ENCODE results near the gene PDZK1IP1.
"Not testable (repeated sequence)": the region's sequence is repeated elsewhere in the genome, so short reads cannot be mapped to it uniquely, and the experiment has no call there.

Gene PDZK1IP1

GRCh38 chr1:47164552-47164951 is 25.3 kb downstream of the PDZK1IP1 start:
- no peak for TF ChIP-seq CTCF (IDR thresholded peaks at IDR 0.05; ENCODE audit: insufficient read depth, low read length, poor library complexity, severe bottlenecking)
- no peak for TF ChIP-seq EZH2phosphoT487 (conservative IDR thresholded peaks at IDR 0.05; ENCODE audit: low read length)
- Histone ChIP-seq H3K4me2 (ENCODE audit: low read depth, low read length, poor library complexity, severe bottlenecking) (no peak overlapping the region), H3K4me3 (ENCODE audit: insufficient read depth, low read length, poor library complexity, severe bottlenecking) (no peak overlapping the region), H4K20me1 (ENCODE audit: low read depth, low read length) (no peaks in the 10 kb centered on the region), H2AFZ (ENCODE audit: low read depth, low read length, severe bottlenecking) (no peak overlapping the region), H3K27me3 (ENCODE audit: low read length) (no peaks in the 10 kb centered on the region), H3K9me2 (replicated peaks; ENCODE audit: insufficient read depth, low read length) (no peaks in the 10 kb centered on the region), H3K79me2 (ENCODE audit: insufficient read depth, low read length) (no peaks in the 10 kb centered on the region), H3K9me3 (ENCODE audit: insufficient read depth, low read length) (no peaks in the 10 kb centered on the region), H3K9ac (ENCODE audit: low read length) (no peak overlapping the region), H3K36me3 (ENCODE audit: low read length) (no peaks in the 10 kb centered on the region), H3K27ac (ENCODE audit: low read depth, low read length) (no peak overlapping the region), H3F3A (ENCODE audit: insufficient read depth) (no peaks in the 10 kb centered on the region)

GRCh38 chr1:47161298-47162040 is 28.4 kb downstream of the PDZK1IP1 start:
- no peak overlapping the region for H2AFZ ChIP-seq (ENCODE audit: low read depth, low read length, severe bottlenecking)
- no peaks in the 10 kb centered on the region for H3F3A ChIP-seq (ENCODE audit: insufficient read depth)
- H3K9me3 ChIP-seq (ENCODE audit: insufficient read depth, low read length) = no peaks in the 10 kb centered on the region
- H3K27ac ChIP-seq (ENCODE audit: low read depth, low read length) = no peak overlapping the region
- H3K4me2 ChIP-seq (ENCODE audit: low read depth, low read length, poor library complexity, severe bottlenecking) = no peak overlapping the region
- TF ChIP-seq CTCF (IDR thresholded peaks at IDR 0.05; ENCODE audit: insufficient read depth, low read length, poor library complexity, severe bottlenecking) (no peak), EZH2phosphoT487 (conservative IDR thresholded peaks at IDR 0.05; ENCODE audit: low read length) (no peak)
- no peak overlapping the region for H3K9ac ChIP-seq (ENCODE audit: low read length)
- H3K36me3 ChIP-seq (ENCODE audit: low read length) = no peaks in the 10 kb centered on the region
- H3K4me3 ChIP-seq (ENCODE audit: insufficient read depth, low read length, poor library complexity, severe bottlenecking) = no peak overlapping the region
- no peaks in the 10 kb centered on the region for H3K27me3 ChIP-seq (ENCODE audit: low read length)
- no peaks in the 10 kb centered on the region for H3K9me2 ChIP-seq (replicated peaks; ENCODE audit: insufficient read depth, low read length)
- no peaks in the 10 kb centered on the region for H4K20me1 ChIP-seq (ENCODE audit: low read depth, low read length)
- H3K79me2 ChIP-seq (ENCODE audit: insufficient read depth, low read length) = no peaks in the 10 kb centered on the region

- H3K27ac ChIP-seq (ENCODE audit: low read depth, low read length) = no peak overlapping the region
- TF ChIP-seq CTCF (IDR thresholded peaks at IDR 0.05; ENCODE audit: insufficient read depth, low read length, poor library complexity, severe bottlenecking) (no peak), EZH2phosphoT487 (conservative IDR thresholded peaks at IDR 0.05; ENCODE audit: low read length) (no peak)
- no peak overlapping the region for H3K4me2 ChIP-seq (ENCODE audit: low read depth, low read length, poor library complexity, severe bottlenecking)
- H3K27me3 ChIP-seq (ENCODE audit: low read length) = no peaks in the 10 kb centered on the region
- no peaks in the 10 kb centered on the region for H3K9me3 ChIP-seq (ENCODE audit: insufficient read depth, low read length)
- H3K4me3 ChIP-seq (ENCODE audit: insufficient read depth, low read length, poor library complexity, severe bottlenecking) = no peak overlapping the region
- H4K20me1 ChIP-seq (ENCODE audit: low read depth, low read length) = no peaks in the 10 kb centered on the region
- no peak overlapping the region for H2AFZ ChIP-seq (ENCODE audit: low read depth, low read length, severe bottlenecking)
- H3K36me3 ChIP-seq (ENCODE audit: low read length) = no peaks in the 10 kb centered on the region
- H3K9me2 ChIP-seq (replicated peaks; ENCODE audit: insufficient read depth, low read length) = no peaks in the 10 kb centered on the region
- H3K79me2 ChIP-seq (ENCODE audit: insufficient read depth, low read length) = no peaks in the 10 kb centered on the region
- H3K9ac ChIP-seq (ENCODE audit: low read length) = no peak overlapping the region
- no peaks in the 10 kb centered on the region for H3F3A ChIP-seq (ENCODE audit: insufficient read depth)
These were observed 29.1 kb downstream of the PDZK1IP1 start for GRCh38 chr1:47160716-47161115.

- not testable (repeated sequence) for H3K27ac ChIP-seq (ENCODE audit: low read depth, low read length); H3K27me3 ChIP-seq (ENCODE audit: low read length)
These were observed 31.9 kb downstream of the PDZK1IP1 start for GRCh38 chr1:47157957-47158356.

GRCh38 chr1:47156457-47156856 is 33.4 kb downstream of the PDZK1IP1 start:
- H3K36me3 ChIP-seq (ENCODE audit: low read length); H3K9me2 ChIP-seq (replicated peaks; ENCODE audit: insufficient read depth, low read length); H3K9me3 ChIP-seq (ENCODE audit: insufficient read depth, low read length); H3K4me2 ChIP-seq (ENCODE audit: low read depth, low read length, poor library complexity, severe bottlenecking); H3K79me2 ChIP-seq (ENCODE audit: insufficient read depth, low read length); H3K4me3 ChIP-seq (ENCODE audit: insufficient read depth, low read length, poor library complexity, severe bottlenecking); H3K27ac ChIP-seq (ENCODE audit: low read depth, low read length); H4K20me1 ChIP-seq (ENCODE audit: low read depth, low read length); H3K9ac ChIP-seq (ENCODE audit: low read length); H2AFZ ChIP-seq (ENCODE audit: low read depth, low read length, severe bottlenecking); H3K27me3 ChIP-seq (ENCODE audit: low read length); H3F3A ChIP-seq (ENCODE audit: insufficient read depth): not testable (repeated sequence)

More at GRCh38 chr1:47157957-47158356, 31.9 kb downstream of the PDZK1IP1 start:
- not testable (repeated sequence) for H3K79me2 ChIP-seq (ENCODE audit: insufficient read depth, low read length); H3F3A ChIP-seq (ENCODE audit: insufficient read depth); H3K4me2 ChIP-seq (ENCODE audit: low read depth, low read length, poor library complexity, severe bottlenecking); H2AFZ ChIP-seq (ENCODE audit: low read depth, low read length, severe bottlenecking); H3K9me3 ChIP-seq (ENCODE audit: insufficient read depth, low read length); H3K9me2 ChIP-seq (replicated peaks; ENCODE audit: insufficient read depth, low read length); H3K36me3 ChIP-seq (ENCODE audit: low read length); H4K20me1 ChIP-seq (ENCODE audit: low read depth, low read length); H3K9ac ChIP-seq (ENCODE audit: low read length); H3K4me3 ChIP-seq (ENCODE audit: insufficient read depth, low read length, poor library complexity, severe bottlenecking)

- not testable (repeated sequence) for H2AFZ ChIP-seq (ENCODE audit: low read depth, low read length, severe bottlenecking); H3K4me3 ChIP-seq (ENCODE audit: insufficient read depth, low read length, poor library complexity, severe bottlenecking); H3K36me3 ChIP-seq (ENCODE audit: low read length); H3K27ac ChIP-seq (ENCODE audit: low read depth, low read length); H3K4me2 ChIP-seq (ENCODE audit: low read depth, low read length, poor library complexity, severe bottlenecking); H3K27me3 ChIP-seq (ENCODE audit: low read length); H4K20me1 ChIP-seq (ENCODE audit: low read depth, low read length); H3K9me3 ChIP-seq (ENCODE audit: insufficient read depth, low read length); H3F3A ChIP-seq (ENCODE audit: insufficient read depth); H3K9ac ChIP-seq (ENCODE audit: low read length); H3K79me2 ChIP-seq (ENCODE audit: insufficient read depth, low read length); H3K9me2 ChIP-seq (replicated peaks; ENCODE audit: insufficient read depth, low read length)
These were observed 40.7 kb downstream of the PDZK1IP1 start for GRCh38 chr1:47149162-47149561.

Measured in SU-DHL-6 (cell line).